GM06990 (cell line): Measurements from ENCODE around the gene LIPC.

Source experiments
- DNase-seq: peaks from one replicate; pipeline ENCODE4 v3.0.0-alpha.2; 2011; ENCODE audit not compliant: insufficient read length; ENCODE audit errors: extremely low read depth
- H3K27me3 ChIP-seq: replicated peaks from 2 replicates; pipeline ENCODE4 v1.6.0; 2011; ENCODE audit warnings: low read length; ENCODE audit not compliant: control insufficient read depth, insufficient read depth
- H3K36me3 ChIP-seq: 2 replicates; pipeline ENCODE4 v1.5.1; 2011; ENCODE audit warnings: low read length; ENCODE audit not compliant: control insufficient read depth, insufficient read depth
- H3K4me3 ChIP-seq: replicated peaks from 2 replicates; pipeline ENCODE4 v1.5.1; 2011; ENCODE audit warnings: low read depth, mild to moderate bottlenecking, control low read depth, low read length
- CTCF ChIP-seq: IDR thresholded peaks from 2 replicates; pipeline ENCODE4 v1.5.1; 2011; ENCODE audit warnings: low read length, control low read depth, mild to moderate bottlenecking, inconsistent platforms; ENCODE audit not compliant: insufficient read depth, poor library complexity, severe bottlenecking

LIPC gene

GRCh38 chr15:58590926-58591325, 159.1 kb downstream of the LIPC start:
- H3K27me3 ChIP-seq, result no peaks in the 10 kb centered on the region
- peaks cover 2% of the 10 kb centered on the region for H3K36me3 ChIP-seq
- no peak overlapping the region for H3K4me3 ChIP-seq
- no peak for TF ChIP-seq CTCF
- DNase-seq, result no peak

- DNase-seq, result no peak
- TF ChIP-seq CTCF, result no peak
- H3K4me3 ChIP-seq, result no peak overlapping the region
- no peaks in the 10 kb centered on the region for H3K27me3 ChIP-seq
- H3K36me3 ChIP-seq, result peaks cover 4% of the 10 kb centered on the region
Measured at GRCh38 chr15:58593870-58594269, 162.1 kb downstream of the LIPC start.

GRCh38 chr15:58594898-58595297, 163.1 kb downstream of the LIPC start:
- no peak for TF ChIP-seq CTCF
- peaks cover 4% of the 10 kb centered on the region for H3K36me3 ChIP-seq

GRCh38 chr15:58595516-58596263, 163.9 kb downstream of the LIPC start:
- Histone ChIP-seq H3K4me3 (no peak overlapping the region), H3K27me3 (no peaks in the 10 kb centered on the region), H3K36me3 (peaks cover 4% of the 10 kb centered on the region)
- TF ChIP-seq CTCF, result no peak
- no peak for DNase-seq

More at GRCh38 chr15:58594898-58595297, 163.1 kb downstream of the LIPC start:
- Histone ChIP-seq H3K27me3 (no peaks in the 10 kb centered on the region), H3K4me3 (no peak overlapping the region)
- DNase-seq, result no peak

- DNase-seq, result no peak
- no peak for TF ChIP-seq CTCF
- Histone ChIP-seq H3K36me3 (peaks cover 7% of the 10 kb centered on the region), H3K4me3 (no peak overlapping the region), H3K27me3 (no peaks in the 10 kb centered on the region)
Measured at GRCh38 chr15:58597943-58598828, 166.4 kb downstream of the LIPC start.
